Measurements from ENCODE around the gene TRIM28. TPM values are rescaled to one million over a fixed set of nuclear protein-coding genes. Genes with fewer than 3 reads are reported as not detected.
"Not testable (repeated sequence)": the region's sequence is repeated elsewhere in the genome, so short reads cannot be mapped to it uniquely, and the experiment has no call there.

The TRIM28 gene
- total RNA-seq, 1 donor from 2014 or later, result 251 TPM

- no peak for DNase-seq
Measured at GRCh38 chr19:58561373-58562121, 17.7 kb downstream of the TRIM28 start.

GRCh38 chr19:58562122-58563033 is 18.5 kb downstream of the TRIM28 start:
- peak; percentile 40 for DNase-seq

GRCh38 chr19:58563034-58563573 is 19.2 kb downstream of the TRIM28 start:
- no peak for DNase-seq

GRCh38 chr19:58563823-58564222 is 20.0 kb downstream of the TRIM28 start:
- no peak for DNase-seq

GRCh38 chr19:58566989-58567388 is 23.1 kb downstream of the TRIM28 start:
- no peak for DNase-seq

GRCh38 chr19:58568453-58569130 is 24.7 kb downstream of the TRIM28 start:
- no peak for DNase-seq

- no peak for DNase-seq
Measured at GRCh38 chr19:58569191-58569942, 25.5 kb downstream of the TRIM28 start.

GRCh38 chr19:58569943-58570670 is 26.2 kb downstream of the TRIM28 start:
- DNase-seq, result no peak

- no peak for DNase-seq
Measured at GRCh38 chr19:58570770-58571574, 27.1 kb downstream of the TRIM28 start.

- DNase-seq, result no peak
Measured at GRCh38 chr19:58571575-58571947, 27.7 kb downstream of the TRIM28 start.

GRCh38 chr19:58572026-58572817 is 28.4 kb downstream of the TRIM28 start:
- no peak for DNase-seq

GRCh38 chr19:58572818-58573657 is 29.2 kb downstream of the TRIM28 start, which contains the start of gene MZF1:
TSS of gene MZF1 (minus strand) at chr19:58573335. CDS start at chr19:58571389, 1,946 bp downstream.
- peak; percentile 100 for DNase-seq

GRCh38 chr19:58573658-58574164 is 29.8 kb downstream of the TRIM28 start:
- no peak for DNase-seq

GRCh38 chr19:58575183-58576041 is 31.5 kb downstream of the TRIM28 start:
- DNase-seq, result peak; percentile 97

GRCh38 chr19:58577581-58577980 is 33.7 kb downstream of the TRIM28 start:
- not testable (repeated sequence) for DNase-seq

- no peak for DNase-seq
Measured at GRCh38 chr19:58578012-58578925, 34.4 kb downstream of the TRIM28 start.

Data from tongue (tissue), 2 donors.